Left renal pelvis (tissue), 4 donors: ENCODE results near the gene SH2D5. TPM values are rescaled to one million over a fixed set of nuclear protein-coding genes. Genes with fewer than 3 reads are reported as not detected.

Experiments used
- polyA plus RNA-seq, 4 donors: library from polyadenylated mRNA; unstranded; fragments of 120-200 nt; gene quantifications; one replicate each; pipeline ENCODE4 v1.2.1, GENCODE V29; 2013; ENCODE audit not compliant: insufficient read length in 4 of 4

SH2D5 gene
- polyA plus RNA-seq, 4 donors, result 0.61 to 1.6 (median 1.3) TPM

Other genes with a start within 250 kb of the SH2D5 start
- gene CAMK2N1, start 246.5 kb downstream of the SH2D5 start, polyA plus RNA-seq, result 10 to 100 TPM; 30.4 to 87.2 (median 80.7) TPM
- gene MUL1, start 224.6 kb downstream of the SH2D5 start, polyA plus RNA-seq, result 10 to 100 TPM; 27.4 to 40.0 (median 34.9) TPM
- gene FAM43B, start 180.1 kb downstream of the SH2D5 start, polyA plus RNA-seq, result 1 to 10 TPM; 1.3 to 2.1 (median 1.5) TPM
- 1 to 10 TPM; 5.4 to 6.8 (median 5.9) TPM for gene CDA, start 143.6 kb downstream of the SH2D5 start, polyA plus RNA-seq
- 10 to 100 TPM; 56.3 to 78.1 (median 63.0) TPM for gene PINK1, start 99.2 kb downstream of the SH2D5 start, polyA plus RNA-seq
- gene DDOST, start 71.3 kb downstream of the SH2D5 start, polyA plus RNA-seq, result 100 to 1,000 TPM; 207 to 243 (median 218) TPM
- 1 to 10 TPM; 2.6 to 5.1 (median 3.7) TPM for gene KIF17, start 14.7 kb downstream of the SH2D5 start, polyA plus RNA-seq
- gene HP1BP3, start 54.6 kb upstream of the SH2D5 start, polyA plus RNA-seq, result 100 to 1,000 TPM; 264 to 378 (median 282) TPM